ENCODE measurements around the gene AP5S1.
"Not testable (repeated sequence)": the region's sequence is repeated elsewhere in the genome, so short reads cannot be mapped to it uniquely, and the experiment has no call there.

AP5S1 gene

GRCh38 chr20:3813848-3814581 is 6.3 kb upstream of the AP5S1 start:
- no peak for DNase-seq

DNA sequence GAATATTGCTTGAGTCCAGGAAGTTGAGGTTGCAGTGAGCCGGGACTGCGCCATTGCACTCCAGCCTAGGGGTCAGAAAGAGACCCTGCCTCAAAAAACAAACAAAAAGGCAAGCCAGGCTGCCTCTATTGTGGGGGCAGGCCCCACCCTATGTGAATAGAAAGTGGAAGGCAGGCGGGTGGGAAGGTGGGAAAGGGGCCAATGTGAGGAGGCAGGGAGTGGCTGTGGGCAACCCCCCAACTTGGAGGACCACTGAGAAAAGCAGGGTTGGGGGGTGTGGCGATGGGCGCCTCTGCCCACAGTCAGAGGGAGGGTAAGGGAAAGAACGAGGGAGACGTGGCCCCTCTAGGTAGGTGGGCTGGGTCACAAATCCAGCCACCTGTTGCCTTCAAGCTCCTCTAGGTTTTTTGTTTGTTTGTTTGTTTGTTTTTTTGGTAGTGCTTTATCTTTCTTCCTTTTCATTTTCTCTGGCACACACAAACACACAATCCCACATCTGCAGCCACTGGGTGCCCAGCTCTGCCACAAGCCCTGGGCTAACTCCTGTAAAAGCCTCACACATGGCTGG is 5.3 kb upstream of the AP5S1 start:
- no peak for DNase-seq

- no peak for DNase-seq
Measured at GRCh38 chr20:3815703-3816315, 4.5 kb upstream of the AP5S1 start.

DNA sequence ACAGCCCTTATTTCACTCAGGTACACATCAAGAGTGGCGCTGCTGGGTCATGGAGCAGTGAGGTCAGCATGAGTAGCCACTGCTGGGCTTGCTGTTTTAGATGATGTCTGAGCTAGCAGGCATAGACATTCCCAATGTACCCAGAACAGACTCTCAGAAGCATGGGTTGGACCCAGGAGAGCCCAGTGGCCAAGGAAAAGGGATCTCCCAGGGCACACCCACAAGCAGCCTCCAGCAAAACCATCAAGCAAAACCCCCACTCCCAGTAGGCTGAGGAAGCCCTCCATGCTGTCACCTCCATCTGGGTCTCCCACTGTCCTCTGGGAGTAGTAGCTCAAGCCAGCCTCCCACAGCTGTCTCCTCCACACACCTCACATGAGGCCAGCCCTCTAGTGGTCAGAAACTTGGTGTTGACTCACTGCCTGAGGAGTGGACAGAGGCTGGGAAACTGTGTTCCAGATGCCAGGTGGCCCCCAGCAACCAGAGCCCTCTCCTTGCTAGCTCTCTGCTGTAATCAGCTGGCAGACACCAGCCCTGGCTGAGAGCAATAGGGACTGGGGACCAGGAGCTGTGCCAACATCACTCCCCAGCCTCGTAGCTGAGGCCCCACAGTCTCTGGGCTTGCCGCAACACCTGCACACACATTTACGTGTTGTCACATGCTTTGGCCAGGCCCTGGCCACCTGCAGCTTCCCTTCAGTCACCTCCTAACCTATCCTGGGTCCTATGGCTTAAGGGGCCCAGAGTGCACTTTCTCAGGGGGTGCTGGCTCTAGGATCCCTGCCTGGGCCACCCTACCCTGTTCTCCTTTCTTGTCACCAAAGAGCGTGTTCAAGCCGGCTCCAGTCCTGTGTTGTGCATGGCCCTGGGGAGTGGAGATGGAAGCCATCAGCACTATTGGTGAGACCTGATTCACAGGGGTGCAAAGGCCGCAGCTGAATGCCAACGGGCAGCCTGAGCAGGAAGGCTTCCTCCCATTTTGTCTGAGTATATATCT is 1.9 kb upstream of the AP5S1 start:
- peak; percentile 58 for DNase-seq

GRCh38 chr20:3819411-3820047 is 818 bp upstream of the AP5S1 start:
- DNase-seq: no peak

DNA sequence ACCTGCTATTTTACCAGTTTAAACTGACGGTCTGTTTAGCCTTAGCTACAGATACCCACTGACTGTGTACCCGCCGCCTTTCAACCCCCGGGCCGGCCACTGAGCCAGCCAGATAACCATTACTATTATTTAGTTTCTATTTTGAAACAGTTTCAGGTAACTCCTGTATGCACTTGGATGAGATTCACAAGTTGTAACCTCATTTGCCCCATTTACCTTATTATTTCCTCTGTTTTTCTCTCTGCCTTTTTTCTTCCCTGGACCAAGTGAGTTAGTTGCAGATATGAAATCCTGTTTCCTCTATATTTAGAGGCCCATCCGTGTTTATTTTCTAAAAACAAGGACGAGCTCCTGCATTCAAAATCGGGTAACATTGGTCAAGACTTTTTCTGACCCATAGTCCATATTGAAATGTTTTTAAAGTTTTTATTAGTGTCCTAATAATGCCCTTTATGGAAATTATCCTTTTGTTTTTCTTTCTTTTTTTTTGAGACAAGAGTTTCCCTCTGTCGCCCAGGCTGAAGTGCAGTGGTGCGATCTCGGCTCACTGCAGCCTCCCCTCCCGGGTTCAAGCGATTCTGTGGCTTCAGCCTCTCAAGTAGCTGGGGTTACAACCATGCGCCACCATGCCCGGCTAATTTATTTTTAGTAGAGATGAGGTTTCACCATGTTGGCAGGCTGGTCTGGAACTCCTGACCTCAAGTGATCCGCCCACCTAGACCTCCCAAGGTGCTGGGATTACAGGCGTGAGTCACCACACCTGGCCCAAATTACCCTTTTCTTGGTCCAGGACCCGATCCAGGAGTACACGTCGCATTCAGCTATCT is 767 bp downstream of the AP5S1 start:
- DNase-seq: no peak

DNA sequence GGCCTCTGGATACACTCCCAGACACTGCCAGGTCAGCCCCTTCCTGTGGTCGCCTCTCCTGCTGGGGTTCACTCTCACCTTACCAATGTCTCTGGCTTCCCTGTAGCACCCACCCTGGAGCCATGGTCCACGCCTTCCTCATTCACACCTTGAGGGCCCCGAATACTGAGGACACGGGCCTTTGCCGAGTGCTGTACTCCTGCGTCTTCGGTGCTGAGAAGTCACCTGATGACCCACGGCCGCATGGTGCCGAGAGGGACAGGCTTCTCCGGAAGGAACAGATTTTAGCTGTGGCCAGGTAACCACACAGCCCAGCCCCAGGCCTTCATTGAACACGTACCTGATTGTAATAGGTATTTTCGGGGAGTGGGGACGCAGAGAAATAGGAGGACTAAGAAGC is 1.6 kb downstream of the AP5S1 start:
- DNase-seq: no peak

- DNase-seq: no peak
Measured at GRCh38 chr20:3823881-3824280, 3.5 kb downstream of the AP5S1 start.

DNA sequence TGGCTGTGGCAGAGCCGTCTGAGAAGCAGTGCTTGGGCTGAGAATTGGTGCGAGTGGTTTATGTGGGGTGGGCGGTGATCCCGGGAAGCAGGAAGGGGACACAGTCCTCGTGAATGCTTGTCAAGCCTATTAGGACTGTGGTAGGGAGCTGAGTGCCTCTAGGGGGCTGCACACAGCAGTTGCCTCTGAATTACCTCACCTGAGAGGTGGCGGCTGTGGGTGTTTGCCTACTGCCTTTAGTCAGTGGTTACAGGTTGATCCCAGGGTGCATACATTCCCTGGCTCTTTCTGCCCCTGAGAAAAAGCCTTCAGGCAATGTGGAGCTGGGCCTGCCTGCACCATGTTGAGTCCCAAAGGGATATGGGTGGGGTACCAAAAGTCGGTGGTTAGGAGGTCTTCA is 5.2 kb downstream of the AP5S1 start:
- DNase-seq: no peak

DNA sequence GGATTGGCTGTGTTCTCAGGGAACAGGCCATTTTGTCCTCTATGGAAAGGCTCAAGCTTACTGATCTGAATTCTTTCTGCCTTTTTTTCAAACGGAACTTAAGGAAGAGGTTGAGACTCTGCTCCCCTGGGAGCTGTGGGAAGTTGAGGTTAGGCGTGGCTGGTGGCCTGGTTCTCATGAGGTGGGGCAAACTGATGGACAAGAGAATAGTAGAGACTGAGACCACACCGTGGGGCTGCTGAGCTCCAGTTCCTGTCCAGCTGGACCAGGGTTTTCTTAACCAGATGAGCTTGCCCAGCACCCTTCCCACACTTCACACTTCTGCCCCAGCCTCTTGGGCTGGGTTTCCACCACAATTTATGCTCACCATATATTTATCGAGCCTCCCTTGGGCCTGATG is 6.1 kb downstream of the AP5S1 start:
- no peak for DNase-seq

DNA sequence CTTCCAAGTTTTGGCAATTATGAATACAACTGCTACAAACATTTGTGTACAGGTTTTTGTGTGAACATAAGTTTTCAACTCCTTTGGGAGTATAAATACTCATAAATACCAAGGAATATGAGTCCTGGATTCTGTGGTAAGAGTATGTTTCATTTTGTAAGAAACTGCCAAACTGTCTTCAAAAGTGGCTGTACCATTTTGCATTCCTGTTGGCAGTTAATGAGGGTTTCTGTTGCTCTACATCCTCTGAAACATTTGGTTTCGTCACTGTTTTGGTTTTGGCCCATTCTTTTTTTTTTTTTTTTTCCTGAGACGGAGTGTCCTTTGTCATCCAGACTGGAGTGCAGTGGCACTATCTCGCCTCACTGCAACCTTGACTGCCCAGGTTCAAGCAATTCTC is 8.5 kb downstream of the AP5S1 start:
- no peak for DNase-seq

DNA sequence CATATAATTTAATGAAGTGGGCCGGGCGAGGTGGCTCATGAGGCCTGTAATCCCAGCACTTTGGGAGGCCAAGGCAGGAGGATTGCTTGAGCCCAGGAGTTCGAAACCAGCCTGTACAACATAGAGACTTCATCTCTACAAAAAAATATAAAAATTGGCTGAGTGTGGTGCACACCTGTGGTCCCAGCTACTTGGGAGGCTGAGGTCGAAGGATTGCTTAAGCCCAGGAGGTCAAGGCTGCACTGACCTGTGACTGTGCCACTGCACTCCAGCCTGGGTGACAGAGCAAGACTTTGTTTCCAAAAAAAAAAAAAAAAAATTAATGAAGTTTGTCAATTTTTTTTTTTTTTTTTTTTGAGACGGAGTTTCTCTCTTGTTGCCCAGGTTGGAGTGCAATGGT is 9.5 kb downstream of the AP5S1 start:
- DNase-seq: not testable (repeated sequence)

- DNase-seq: no peak
Measured at GRCh38 chr20:3836132-3836531, 15.8 kb downstream of the AP5S1 start.

GRCh38 chr20:3839328-3839727 is 19.0 kb downstream of the AP5S1 start:
- DNase-seq: no peak

GRCh38 chr20:3840201-3840600 is 19.9 kb downstream of the AP5S1 start:
- not testable (repeated sequence) for DNase-seq

GRCh38 chr20:3842348-3842930 is 22.1 kb downstream of the AP5S1 start:
- no peak for DNase-seq

GRCh38 chr20:3843490-3843889 is 23.1 kb downstream of the AP5S1 start:
- no peak for DNase-seq

- not testable (repeated sequence) for DNase-seq
Measured at GRCh38 chr20:3843990-3844619, 23.8 kb downstream of the AP5S1 start.

GRCh38 chr20:3846378-3846739 is 26.0 kb downstream of the AP5S1 start:
- no peak for DNase-seq

DNA sequence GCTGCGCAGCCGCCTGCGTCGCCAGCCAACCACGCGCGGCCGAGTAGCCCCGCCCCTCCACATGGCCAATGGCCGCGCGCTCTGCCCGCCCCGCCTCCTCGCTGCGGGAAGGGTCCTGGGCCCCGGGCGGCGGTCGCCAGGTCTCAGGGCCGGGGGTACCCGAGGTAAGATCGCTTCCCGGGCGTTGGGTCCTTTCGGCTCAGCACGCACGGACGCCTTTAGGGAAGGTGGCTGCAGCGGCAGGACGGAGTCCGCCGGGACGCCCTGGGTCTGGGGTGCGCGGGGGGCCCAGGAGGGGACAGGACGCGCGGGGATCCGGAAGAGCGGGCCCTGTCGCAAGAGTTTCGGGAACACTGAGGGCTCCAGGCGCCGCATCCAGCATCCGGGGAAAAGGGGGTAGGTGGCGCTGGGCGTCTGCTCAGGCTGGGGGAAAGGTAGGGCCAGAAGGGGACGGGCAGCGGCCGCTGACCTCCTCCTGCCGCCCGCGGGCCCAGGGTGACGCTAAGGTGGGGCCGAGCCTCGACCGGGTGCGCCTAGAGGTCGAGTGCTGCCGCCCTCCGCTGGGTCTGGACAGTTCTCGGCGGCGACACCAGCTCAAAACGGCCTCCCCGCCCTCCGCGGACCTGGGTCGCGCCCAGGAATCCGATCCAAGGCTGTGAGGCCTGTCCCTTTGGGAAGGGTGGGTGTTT is 26.5 kb downstream of the AP5S1 start, which contains the start of gene MAVS:
MAVS (plus strand) TSS at position 95 of the 689 bp plus-strand sequence. CDS start 7,791 bp downstream, outside the sequence.
- peak; percentile 61 for DNase-seq
